HG03108 (cell line): ENCODE results near the gene COX6A2.

Source experiments
- ATAC-seq: cut with Tn5 transposase; IDR thresholded peaks from one replicate; pipeline ENCODE4 v1.9.1; 2021; ENCODE audit warnings: moderate library complexity; ENCODE audit not compliant: unreplicated experiment

Gene COX6A2

GRCh38 chr16:31428279-31428597 is at the start of gene COX6A2:
COX6A2 (minus strand) TSS chr16:31428360; CDS start chr16:31428325, 35 bp downstream.
- ATAC-seq, result no peak

GRCh38 chr16:31477220-31478216 is 49.4 kb upstream of the COX6A2 start:
- ATAC-seq, result no peak

GRCh38 chr16:31476303-31477219 is 48.4 kb upstream of the COX6A2 start:
- peak; percentile 62 for ATAC-seq

- ATAC-seq, result no peak
Observed at GRCh38 chr16:31475946-31476302, 47.8 kb upstream of the COX6A2 start.

- ATAC-seq, result no peak
Observed at GRCh38 chr16:31474773-31475738, 46.9 kb upstream of the COX6A2 start.

GRCh38 chr16:31474173-31474714 is 46.1 kb upstream of the COX6A2 start:
- ATAC-seq, result no peak

GRCh38 chr16:31473264-31473984 is 45.3 kb upstream of the COX6A2 start:
- no peak for ATAC-seq

- no peak for ATAC-seq
Observed at GRCh38 chr16:31472709-31473203, 44.6 kb upstream of the COX6A2 start.

- no peak for ATAC-seq
Observed at GRCh38 chr16:31471875-31472708, 43.9 kb upstream of the COX6A2 start, which contains the start of gene TGFB1I1. TGFB1I1 (plus strand) TSS chr16:31472152; CDS start chr16:31472189, 37 bp downstream.

GRCh38 chr16:31471241-31471874 is 43.2 kb upstream of the COX6A2 start:
- no peak for ATAC-seq

GRCh38 chr16:31470615-31471014 is 42.5 kb upstream of the COX6A2 start:
- no peak for ATAC-seq

GRCh38 chr16:31467858-31468257 is 39.7 kb upstream of the COX6A2 start:
- no peak for ATAC-seq

GRCh38 chr16:31467151-31467773 is 39.1 kb upstream of the COX6A2 start:
- peak; percentile 80 for ATAC-seq

GRCh38 chr16:31466381-31466841 is 38.3 kb upstream of the COX6A2 start:
- ATAC-seq, result no peak

GRCh38 chr16:31465788-31466370 is 37.7 kb upstream of the COX6A2 start:
- no peak for ATAC-seq

GRCh38 chr16:31464781-31465260 is 36.7 kb upstream of the COX6A2 start:
- no peak for ATAC-seq

- no peak for ATAC-seq
Observed at GRCh38 chr16:31464348-31464769, 36.2 kb upstream of the COX6A2 start.
